IPS DF 19.7 (cell line): ENCODE data around the gene BNIP3.
"Not testable (repeated sequence)": the region's sequence is repeated elsewhere in the genome, so short reads cannot be mapped to it uniquely, and the experiment has no call there.

ENCODE experiments used
- DNase-seq: peaks from one replicate; pipeline ENCODE4 v3.0.0-alpha.2; 2013; ENCODE audit warnings: low read depth, low spot score

The BNIP3 gene

GRCh38 chr10:131929122-131929845 lies 52.4 kb downstream of the BNIP3 start:
- DNase-seq, result no peak

- DNase-seq, result no peak
Measured at GRCh38 chr10:131928248-131929095, 53.3 kb downstream of the BNIP3 start.

DNA sequence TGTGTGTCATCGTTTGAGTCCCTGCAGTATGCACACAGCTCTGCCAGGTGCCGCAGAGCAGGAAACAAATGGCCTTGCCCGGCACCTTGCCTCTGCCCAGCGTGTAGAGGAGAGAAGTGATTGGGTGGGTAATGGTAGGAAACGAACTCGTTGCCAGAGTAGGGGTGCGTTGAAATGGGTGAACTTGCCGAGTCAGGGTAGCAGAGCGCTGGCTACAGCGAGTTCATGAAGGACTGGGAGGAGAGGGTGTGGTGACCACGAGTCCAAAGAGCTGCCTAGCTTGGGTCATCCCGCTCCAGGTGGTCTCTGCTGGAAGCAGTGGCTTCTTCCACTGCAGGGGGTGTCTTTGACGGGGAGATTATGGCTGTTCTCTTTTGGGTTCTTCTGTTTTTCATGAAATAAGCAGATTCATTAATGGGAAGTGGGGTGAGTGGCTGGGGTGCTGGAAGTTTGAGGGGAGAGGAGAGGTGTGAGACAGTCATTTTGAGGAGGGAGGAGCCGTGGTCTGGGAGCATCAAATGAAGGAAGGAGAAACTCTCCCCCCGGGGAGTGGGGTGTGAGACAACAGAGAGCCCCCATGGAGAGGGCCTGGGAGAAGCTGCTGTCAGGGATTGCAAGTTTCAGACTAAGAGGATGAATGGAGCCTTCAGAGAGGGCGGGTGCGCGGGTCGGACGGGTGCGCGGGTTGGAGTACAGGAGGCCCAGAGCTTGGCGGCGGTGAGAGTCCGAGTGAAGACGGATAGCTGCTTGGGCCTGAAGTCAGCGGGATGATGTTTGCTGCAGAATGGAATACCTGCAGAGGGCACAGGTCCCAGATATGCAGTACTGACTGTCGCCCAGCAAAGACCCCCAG lies 54.8 kb downstream of the BNIP3 start:
- no peak for DNase-seq

DNA sequence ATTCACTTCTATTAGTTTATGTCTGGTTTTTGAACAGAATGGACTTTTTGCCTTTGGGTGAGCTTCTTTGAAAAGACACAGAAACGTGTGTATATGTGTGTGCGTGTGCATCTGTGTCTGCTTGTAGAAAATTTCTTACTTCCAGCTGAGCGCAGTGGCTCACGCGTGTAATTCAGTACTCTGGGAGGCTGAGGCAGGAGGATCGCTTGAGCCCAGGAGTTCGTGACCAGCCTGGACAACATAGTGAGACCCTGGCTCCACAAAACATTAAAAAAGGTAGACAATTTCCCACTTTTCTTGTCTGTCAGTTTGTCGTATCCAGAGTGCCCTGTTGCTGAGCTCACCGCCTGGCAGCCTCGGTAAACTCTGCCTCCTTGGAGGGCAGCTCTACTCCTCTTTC lies 55.5 kb downstream of the BNIP3 start:
- DNase-seq, result no peak

- no peak for DNase-seq
Measured at GRCh38 chr10:131925716-131926115, 56.0 kb downstream of the BNIP3 start.

DNA sequence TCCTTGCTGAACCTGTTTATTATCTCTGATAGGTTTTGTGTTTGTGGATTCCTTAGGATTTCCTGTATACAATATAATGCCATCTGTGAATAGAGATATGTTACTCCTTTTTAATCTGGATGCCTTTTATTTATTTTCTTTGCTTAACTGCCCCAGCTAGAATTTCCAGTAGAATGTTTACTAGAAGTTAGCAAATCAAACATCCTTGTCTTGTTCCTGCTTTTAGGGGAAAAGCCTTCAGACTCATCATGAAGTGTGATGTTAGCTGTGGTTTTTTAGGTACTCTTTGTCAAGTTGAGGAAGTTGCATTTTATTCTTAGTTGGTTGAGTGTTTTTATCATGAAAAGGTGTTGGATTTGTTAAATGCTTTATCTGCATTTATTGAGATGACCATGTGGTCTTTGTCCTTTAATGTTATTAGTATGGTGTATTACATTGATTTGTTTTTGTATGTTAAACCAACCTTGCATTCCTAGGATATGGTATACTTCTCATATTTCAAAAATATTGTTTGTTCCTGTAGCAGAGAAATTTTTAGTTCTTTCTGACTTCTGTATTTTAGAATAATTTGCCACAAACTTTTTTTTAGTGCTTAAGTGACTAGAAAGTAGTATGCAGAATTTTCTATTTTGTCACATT lies 56.6 kb downstream of the BNIP3 start:
- DNase-seq, result no peak

GRCh38 chr10:131923038-131923756 lies 58.5 kb downstream of the BNIP3 start:
- no peak for DNase-seq

GRCh38 chr10:131921184-131921583 lies 60.5 kb downstream of the BNIP3 start:
- DNase-seq, result no peak

DNA sequence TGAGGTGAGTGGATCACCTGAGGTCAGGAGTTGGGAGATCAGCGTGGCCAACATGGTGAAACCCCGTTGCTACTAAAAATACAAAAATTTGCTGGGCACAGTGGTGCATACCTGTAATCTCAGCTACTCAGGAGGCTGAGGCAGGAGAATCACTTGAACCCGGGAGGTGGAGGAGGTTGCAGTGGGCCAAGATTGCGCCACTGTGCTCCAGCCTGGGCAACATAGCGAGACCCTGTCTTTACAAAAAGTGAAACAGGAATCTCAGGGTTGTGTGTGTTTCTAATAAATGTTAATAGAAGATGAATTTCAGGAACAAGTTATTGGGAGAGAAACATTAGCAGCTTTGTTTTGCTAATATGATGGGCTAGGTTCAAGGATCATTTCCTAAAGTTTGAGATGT lies 61.0 kb downstream of the BNIP3 start:
- no peak for DNase-seq

DNA sequence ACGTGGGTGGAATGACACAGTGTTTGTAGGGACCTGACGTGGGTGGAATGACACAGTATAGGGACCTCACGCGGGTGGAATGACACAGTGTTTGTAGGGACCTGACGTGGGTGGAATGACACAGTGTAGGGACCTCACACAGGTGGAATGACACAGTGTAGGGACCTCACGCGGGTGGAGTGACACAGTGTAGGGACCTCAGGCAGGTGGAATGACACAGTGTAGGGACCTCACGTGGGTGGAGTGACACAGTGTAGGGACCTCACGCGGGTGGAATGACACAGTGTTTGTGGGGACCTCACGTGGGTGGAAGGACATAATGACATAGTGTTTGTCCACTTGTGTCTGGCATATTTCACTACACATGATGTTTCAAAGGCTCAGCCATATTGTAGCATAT lies 61.6 kb downstream of the BNIP3 start:
- no peak for DNase-seq

DNA sequence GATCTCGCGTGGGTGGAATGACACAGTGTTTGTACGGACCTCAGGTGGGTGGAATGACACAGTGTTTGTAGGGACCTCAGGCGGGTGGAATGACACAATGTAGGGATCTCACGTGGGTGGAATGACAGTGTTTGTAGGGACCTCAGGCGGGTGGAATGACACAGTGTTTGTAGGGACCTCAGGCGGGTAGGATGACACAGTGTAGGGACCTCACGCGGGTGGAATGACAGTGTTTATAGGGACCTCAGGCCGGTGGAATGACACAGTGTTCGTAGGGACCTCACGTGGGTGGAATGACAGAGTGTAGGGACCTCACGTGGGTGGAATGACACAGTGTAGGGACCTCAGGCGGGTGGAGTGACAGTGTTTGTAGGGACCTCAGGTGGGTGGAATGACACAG lies 62.3 kb downstream of the BNIP3 start:
- DNase-seq, result not testable (repeated sequence)
